Cerebellar nuclear complex (tissue), 1 donor: ENCODE measurements around the gene SIRT5.

Source experiments
- DNase-seq, 2 experiments: peaks; one replicate each; lab custom pipeline; 2025; lab: John Stamatoyannopoulos, UW

SIRT5 gene

GRCh38 chr6:13635948-13636658, 61.7 kb downstream of the SIRT5 start:
- DNase-seq: no peak

GRCh38 chr6:13638014-13638413, 63.6 kb downstream of the SIRT5 start:
- DNase-seq: no peak

- DNase-seq: no peak
These were observed 64.2 kb downstream of the SIRT5 start for GRCh38 chr6:13638626-13639025.

GRCh38 chr6:13641315-13641714, 66.9 kb downstream of the SIRT5 start:
- no peak for DNase-seq

DNA sequence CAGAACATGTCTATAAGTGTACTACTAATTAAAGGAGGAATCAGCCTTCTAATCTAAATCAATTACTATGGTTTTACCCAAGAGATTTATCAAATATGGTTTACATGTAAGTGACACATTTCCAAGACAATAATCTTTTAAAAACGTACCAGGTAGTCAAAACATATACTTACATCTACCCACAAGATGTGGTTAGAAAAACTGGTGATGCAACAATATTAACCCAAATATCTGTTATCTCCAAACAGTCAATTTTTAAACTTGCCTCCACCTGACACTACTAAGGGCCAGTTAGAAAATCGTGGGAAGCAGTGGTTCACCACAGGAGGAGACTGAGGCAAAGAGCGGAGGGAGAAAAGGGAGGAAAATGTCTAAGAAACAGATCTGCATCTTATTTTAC, 68.7 kb downstream of the SIRT5 start:
- no peak for DNase-seq

DNA sequence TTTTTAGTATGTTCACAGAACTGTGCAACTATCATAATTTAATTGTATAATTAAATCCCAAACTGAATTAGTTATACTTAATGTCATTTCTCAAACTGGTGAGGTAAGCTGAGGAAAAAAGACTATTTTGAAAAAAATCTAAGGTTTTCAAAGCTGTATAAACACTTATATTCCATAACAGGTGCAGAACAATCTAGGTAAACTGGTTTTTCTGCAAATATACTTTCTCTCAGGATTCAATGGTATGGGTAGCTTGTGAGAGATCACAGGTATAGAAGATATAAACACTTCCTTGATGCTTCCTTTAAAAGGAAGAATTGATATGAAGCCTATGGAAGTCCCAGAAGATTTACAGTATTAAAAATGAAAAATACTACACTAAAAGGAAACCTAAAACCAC, 74.4 kb downstream of the SIRT5 start:
- DNase-seq: no peak

DNA sequence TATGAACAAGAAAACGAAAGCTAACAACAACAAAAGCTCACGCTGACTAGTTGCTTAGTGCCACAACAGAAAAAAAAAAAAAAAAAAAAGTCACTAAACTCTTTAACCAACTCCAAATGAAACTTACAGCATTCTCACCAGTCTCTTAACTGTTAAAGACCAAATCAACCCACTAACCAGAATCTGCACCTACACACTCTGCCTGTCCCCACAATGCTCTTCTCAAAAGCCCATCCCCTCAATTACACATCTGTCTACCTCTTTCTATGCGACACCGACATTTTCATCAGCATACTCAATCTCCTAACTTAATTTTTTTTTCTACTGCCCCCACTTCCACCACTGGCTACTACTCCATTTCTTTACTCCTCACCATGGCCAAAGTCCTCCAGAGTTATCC, 75.0 kb downstream of the SIRT5 start:
- DNase-seq: no peak

- no peak for DNase-seq
These were observed 78.9 kb downstream of the SIRT5 start for GRCh38 chr6:13653296-13653695.

- DNase-seq: no peak
These were observed 80.1 kb downstream of the SIRT5 start for GRCh38 chr6:13654496-13654895.

GRCh38 chr6:13655700-13656099, 81.3 kb downstream of the SIRT5 start:
- DNase-seq: no peak

DNA sequence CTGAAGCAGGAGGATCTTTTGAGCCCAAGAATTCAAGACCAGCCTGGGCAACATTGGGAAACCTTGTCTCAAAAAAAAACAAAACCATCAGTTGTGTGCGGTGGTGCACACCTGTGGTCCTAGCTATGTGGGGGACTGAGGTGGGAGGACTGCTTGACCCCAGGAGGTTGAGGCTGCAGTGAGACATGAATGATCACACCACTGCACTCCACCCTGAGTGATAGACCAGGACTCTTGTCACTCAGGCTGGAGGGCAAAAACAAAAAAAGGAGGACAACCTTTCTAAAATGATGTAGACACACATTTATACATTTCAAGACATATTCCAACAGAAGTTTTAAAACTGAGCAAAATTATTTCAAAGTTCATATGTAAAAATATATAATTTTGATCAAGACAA, 85.9 kb downstream of the SIRT5 start:
- DNase-seq: no peak

DNA sequence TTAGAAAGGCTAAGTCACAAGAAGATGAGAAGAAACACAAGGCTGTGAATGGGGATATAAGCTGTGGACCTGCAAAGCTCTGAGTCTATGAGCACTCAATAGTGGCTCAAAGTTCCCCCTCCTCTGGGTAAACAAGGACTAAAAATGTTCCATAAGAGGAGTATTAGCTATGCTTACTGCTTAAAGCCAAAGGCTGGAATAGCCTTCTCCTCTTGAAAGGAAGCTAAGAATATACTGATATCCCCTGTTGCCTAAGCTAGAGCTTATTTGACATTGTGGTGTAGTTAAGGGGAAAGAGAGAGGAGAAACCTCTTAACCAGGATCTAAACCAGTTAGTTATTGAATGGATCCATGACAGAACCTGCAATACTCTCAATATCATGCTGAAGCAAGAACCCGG, 86.5 kb downstream of the SIRT5 start:
- DNase-seq: no peak

DNA sequence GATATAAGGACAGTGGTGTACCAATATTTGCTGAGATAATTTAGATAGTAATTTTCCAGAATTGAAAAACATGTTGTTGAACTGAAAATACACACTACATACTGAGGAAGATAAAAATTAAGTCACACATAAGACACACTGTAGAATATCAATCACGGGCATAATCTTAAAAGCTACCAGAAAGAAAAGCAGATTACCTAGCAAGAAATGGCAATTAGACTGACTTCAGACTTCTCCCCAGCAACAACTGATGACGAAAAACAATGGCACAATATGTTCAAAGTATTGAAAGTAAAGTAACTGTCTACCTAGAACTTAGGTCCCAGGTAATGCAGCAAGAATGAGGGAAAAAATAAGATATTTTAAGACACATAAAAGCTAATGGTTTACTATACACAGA, 87.2 kb downstream of the SIRT5 start:
- no peak for DNase-seq

DNA sequence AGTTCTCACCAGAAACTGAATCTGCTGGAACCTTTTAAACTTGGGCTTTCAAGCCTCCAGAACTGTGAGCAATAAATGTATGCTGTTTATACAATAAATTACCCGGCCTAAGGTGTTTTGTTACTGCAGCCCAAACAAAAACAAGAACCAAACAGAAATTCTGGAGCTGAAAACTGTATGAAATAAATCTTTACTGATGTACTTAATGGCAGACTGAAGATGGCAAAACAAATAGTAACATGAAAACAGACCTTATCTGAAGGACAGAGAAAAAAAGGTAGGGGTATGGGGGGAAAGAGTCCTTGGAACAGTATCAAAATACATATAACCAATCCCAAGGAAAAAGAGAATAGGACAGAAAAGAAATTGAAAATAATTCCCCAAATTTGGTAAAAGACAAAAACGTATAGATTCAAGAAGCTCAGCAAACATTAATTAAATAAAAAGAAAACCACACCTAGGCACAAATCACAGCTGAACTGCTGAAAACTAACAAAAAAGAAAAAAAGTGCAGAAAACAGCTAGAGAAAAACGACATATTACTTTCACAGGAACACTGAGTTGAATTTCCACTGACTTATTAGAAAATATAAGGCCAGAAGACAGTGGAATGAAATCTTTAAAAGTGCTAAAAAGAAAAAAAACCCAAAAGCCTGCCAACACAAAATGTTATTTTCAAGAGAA, 88.4 kb downstream of the SIRT5 start:
- DNase-seq: no peak

- no peak for DNase-seq
These were observed 89.6 kb downstream of the SIRT5 start for GRCh38 chr6:13663986-13664385.
